ENCODE results near the gene LCA5.

- TF ChIP-seq L3MBTL2 (conservative IDR thresholded peaks at IDR 0.05) (no peak), FOXK2 (IDR thresholded peaks at IDR 0.05) (no peak), NFRKB (IDR thresholded peaks at IDR 0.05) (no peak), FOXM1 (IDR thresholded peaks at IDR 0.05; ENCODE audit: borderline replicate concordance) (no peak), ELF4 (IDR thresholded peaks at IDR 0.05) (no peak), TARDBP (IDR thresholded peaks at IDR 0.05) (no peak), SP1 (IDR thresholded peaks at IDR 0.05) (no peak), ARNT (IDR thresholded peaks at IDR 0.05) (no peak), PKNOX1 (IDR thresholded peaks at IDR 0.05) (no peak), BHLHE40 (IDR thresholded peaks at IDR 0.05; ENCODE audit: borderline replicate concordance) (no peak)
These were observed 86.2 kb downstream of the LCA5 start for GRCh38 chr6:79450984-79451383.
